Heart left ventricle (tissue), 16 donors: ENCODE results near the gene FREM1. TPM values are rescaled to one million over a fixed set of nuclear protein-coding genes. Genes with fewer than 3 reads are reported as not detected.

Source experiments
- ATAC-seq, 4 donors: fragments of 200-7000 bp; cut with Tn5 transposase; one replicate each; pipeline ENCODE4 v1.9.1; 2020 to 2022; ENCODE audit warnings: moderate library complexity in 4 of 4, mild to moderate bottlenecking in 3 of 4, moderate number of reproducible peaks in 1 of 4
- DNase-seq, 5 donors: peaks; one replicate each; pipeline ENCODE4 v3.0.0-alpha.2; 2020
- H3K27ac ChIP-seq, 12 donors: fragments of 200-600 bp; sonication (generic) in 4 of 12; one replicate each; pipeline versions ENCODE4 v1.5.0 to v1.8.0; 2016 to 2022; ENCODE audit warnings: mild to moderate bottlenecking in 2 of 12
- H3K27me3 ChIP-seq, 9 donors: fragments of 200-600 bp; sonication (generic) in 2 of 9; one replicate each; pipeline versions ENCODE4 v1.5.1 to v1.8.0; 2016 to 2022; ENCODE audit warnings: mild to moderate bottlenecking in 3 of 9
- H3K36me3 ChIP-seq, 9 donors: fragments of 200-600 bp; sonication (generic) in 2 of 9; one replicate each; pipeline versions ENCODE4 v1.5.0 to v1.8.0; 2018 to 2022; ENCODE audit warnings: mild to moderate bottlenecking in 2 of 9
- H3K4me1 ChIP-seq, 12 donors: fragments of 200-600 bp; sonication (generic) in 4 of 12; one replicate each; pipeline versions ENCODE4 v1.5.0 to v1.8.0; 2016 to 2022; ENCODE audit warnings: mild to moderate bottlenecking in 3 of 12
- H3K4me3 ChIP-seq, 12 donors: fragments of 200-600 bp; sonication (generic) in 4 of 12; one replicate each; pipeline versions ENCODE4 v1.5.0 to v1.8.0; 2017 to 2022; ENCODE audit warnings: mild to moderate bottlenecking in 9 of 12, moderate library complexity in 4 of 12
- H3K9me3 ChIP-seq, 12 donors: fragments of 200-600 bp; sonication (generic) in 4 of 12; one replicate each; pipeline versions ENCODE4 v1.5.0 to v1.8.0; 2016 to 2022; ENCODE audit warnings: mild to moderate bottlenecking in 1 of 12
- POLR2A ChIP-seq, 2 donors: fragments of 450-650 bp; IDR thresholded peaks; one replicate each; pipeline ENCODE4 v1.6.1; 2017; ENCODE audit warnings: antibody characterized with exemption in 2 of 2, mild to moderate bottlenecking in 2 of 2, moderate library complexity in 2 of 2
- WGBS, 4 donors: extraction: QIAGEN DNeasy Blood & Tissue Kit in 2 of 4; methylation state at CpG; one replicate each; pipeline versions ENCODE4 v1.1.5 to v1.1.7; 2013 to 2018; 5-methylcytosine and 5-hydroxymethylcytosine counted together
- intact Hi-C, 10 donors: fragments of 100-400 bp; cut with DNase I; formaldehyde crosslinking; loops; one replicate each; pipeline versions ENCODE4 v1.11.1 to v1.14.2; 2022
- polyA plus RNA-seq, 2 donors: library from polyadenylated mRNA; stranded (reverse); fragments of 200-250 nt; gene quantifications; one replicate each; pipeline ENCODE4 v1.2.3, GENCODE V29; 2013
- total RNA-seq, 9 donors: library from RNA; depleted of rRNA in 2 of 9; stranded (reverse); fragments of >200 nt in 2 of 9; fragmentation: NEBNext Ultra II Directional in 3 of 9; extraction: Animal tissue kit (Norgen Biotek cat#: 25700) in 3 of 9; gene quantifications; one replicate each; pipeline versions ENCODE4 v1.1.0 to v1.2.4, GENCODE V29; 2016 to 2023
- TF ChIP-seq, protein P1 (sequence below), 12 donors: fragments of 200-600 bp; sonication (generic) in 4 of 12; IDR thresholded peaks; one replicate each; pipeline versions ENCODE4 v1.5.0 to v1.8.0; 2018 to 2022; ENCODE audit warnings: antibody characterized with exemption in 12 of 12, mild to moderate bottlenecking in 5 of 12
- donor health status: ischemic (EF 13 %, LVEDD 7.1; RV severe dilation, severe dysfunction).
- donor health status: healthy with polysubstance abuse.
- donor health status: DM: no; HTN: yes; CAD: no.
- donor health status: DM: no; HTN: no; CAD: no.
- donor health status: ischemic (EF 25% LVEDD 6.9; RV normal size, moderate dysfunction).
- donor health status: ischemic (EF 25% LVEDD 5.7; RV mildly dilated, moderate dysfunction).
- donor health status: healthy.
- donor health status: DM: yes; HTN: yes; CAD: no.
- donor health status: ischemic (EF 35%, LVEDD 5.7; RV mildly dilated, moderate dysfunction).
- donor health status: nonischemic (EF 11% LVEDD 7.7; RV severe dilation, severe dysfunction).
- donor health status: DM: yes; HTN: yes; CAD: no.
- donor health status: PGD.
- donor health status: ischemic (EF 29% LVEDD 5.4; RV normal size, mild dysfunction).
- donor health status: nonischemic (EF 23%, LVEDD 6.1; RV moderate dilation, normal function).

The FREM1 gene
- total and polyA plus RNA-seq, 11 donors, result 0.29 to 6.5 (median 1.9) TPM

DNA sequence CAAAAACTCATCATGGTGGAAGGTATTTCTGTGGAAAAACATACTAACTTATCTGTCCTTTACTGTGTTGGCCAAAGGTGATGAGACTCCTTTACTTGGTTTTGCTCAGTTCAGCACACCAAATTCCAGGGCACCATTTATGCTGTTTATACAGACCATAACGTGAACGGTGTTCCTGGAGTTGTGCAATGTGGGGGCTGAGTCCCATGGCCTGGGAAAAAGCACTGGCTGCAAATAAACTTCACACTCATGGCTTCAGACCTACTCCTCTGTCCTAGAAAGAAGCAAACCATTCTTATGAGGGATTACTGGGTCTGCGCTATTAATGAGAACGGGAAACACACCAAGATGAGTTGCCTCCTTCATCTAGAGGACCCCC lies 10.4 kb downstream of the FREM1 start:
- no peaks in the 10 kb centered on the region for H3K27me3 ChIP-seq
- WGBS, 4 donors, result 82 to 89% (median 87%) methylated on average over 3 to 4 of the region's 4 CpGs
- H3K9me3 ChIP-seq, result no peaks in the 10 kb centered on the region
- DNase-seq (no peak), ATAC-seq (peak in 1 of 4 donors; percentile 74)
- intact Hi-C loops, result no loop called here
- peaks cover 0 to 12% (median 0%) of the 10 kb centered on the region in 12 donors for H3K4me1 ChIP-seq
- H3K36me3 ChIP-seq, result no peaks in the 10 kb centered on the region
- TF ChIP-seq, protein P1, sequence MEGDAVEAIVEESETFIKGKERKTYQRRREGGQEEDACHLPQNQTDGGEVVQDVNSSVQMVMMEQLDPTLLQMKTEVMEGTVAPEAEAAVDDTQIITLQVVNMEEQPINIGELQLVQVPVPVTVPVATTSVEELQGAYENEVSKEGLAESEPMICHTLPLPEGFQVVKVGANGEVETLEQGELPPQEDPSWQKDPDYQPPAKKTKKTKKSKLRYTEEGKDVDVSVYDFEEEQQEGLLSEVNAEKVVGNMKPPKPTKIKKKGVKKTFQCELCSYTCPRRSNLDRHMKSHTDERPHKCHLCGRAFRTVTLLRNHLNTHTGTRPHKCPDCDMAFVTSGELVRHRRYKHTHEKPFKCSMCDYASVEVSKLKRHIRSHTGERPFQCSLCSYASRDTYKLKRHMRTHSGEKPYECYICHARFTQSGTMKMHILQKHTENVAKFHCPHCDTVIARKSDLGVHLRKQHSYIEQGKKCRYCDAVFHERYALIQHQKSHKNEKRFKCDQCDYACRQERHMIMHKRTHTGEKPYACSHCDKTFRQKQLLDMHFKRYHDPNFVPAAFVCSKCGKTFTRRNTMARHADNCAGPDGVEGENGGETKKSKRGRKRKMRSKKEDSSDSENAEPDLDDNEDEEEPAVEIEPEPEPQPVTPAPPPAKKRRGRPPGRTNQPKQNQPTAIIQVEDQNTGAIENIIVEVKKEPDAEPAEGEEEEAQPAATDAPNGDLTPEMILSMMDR (IDR thresholded peaks at IDR 0.05), result no peak
- TF ChIP-seq POLR2A (IDR thresholded peaks at IDR 0.05), result no peak
- H3K27ac ChIP-seq, result peak overlapping the region in 1 of 12 donors; percentile 58
- peak overlapping the region in 1 of 12 donors; percentile 5 for H3K4me3 ChIP-seq

DNA sequence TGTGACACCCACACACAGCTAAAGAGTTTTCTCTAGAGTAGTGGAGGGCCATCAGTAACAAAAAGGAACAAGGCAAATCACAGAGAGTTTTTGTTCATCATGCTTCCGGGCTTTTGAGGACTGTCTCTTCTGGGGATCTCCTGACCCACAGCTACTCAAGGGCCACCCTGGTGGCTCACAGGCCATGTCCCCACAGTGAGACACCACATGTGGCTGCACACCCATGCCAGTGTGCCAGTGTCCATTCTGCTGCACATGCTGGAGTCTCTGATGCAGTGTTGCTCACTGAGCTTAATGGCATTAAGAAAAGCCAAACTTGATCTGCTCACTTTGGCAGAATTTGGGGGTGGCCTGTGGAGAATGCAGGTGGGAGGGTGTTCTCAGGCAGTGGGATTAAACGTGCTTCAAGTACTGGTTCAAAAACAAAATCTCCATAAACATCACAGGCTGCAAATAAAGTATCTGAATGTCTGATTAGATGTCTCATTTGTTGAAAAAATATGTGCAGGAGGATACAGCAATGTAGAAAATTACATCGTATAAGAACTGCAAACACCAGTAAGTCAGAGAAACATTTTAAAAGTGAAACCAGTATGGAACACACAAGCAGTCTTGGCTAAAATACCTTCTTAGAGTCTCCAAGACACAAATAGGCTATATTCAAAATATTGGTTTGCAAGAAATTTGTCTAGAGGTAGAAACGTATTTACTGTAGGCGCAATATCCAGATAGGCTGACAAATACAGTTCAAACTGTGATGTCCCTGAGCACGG lies 11.0 kb downstream of the FREM1 start:
- no peaks in the 10 kb centered on the region for H3K36me3 ChIP-seq
- H3K27ac ChIP-seq, result peak overlapping the region in 1 of 12 donors; percentile 58
- no peak for TF ChIP-seq POLR2A (IDR thresholded peaks at IDR 0.05)
- TF ChIP-seq, protein P1 (IDR thresholded peaks at IDR 0.05), result no peak
- ATAC-seq, result peak in 1 of 4 donors; percentile 34
- WGBS, 4 donors, result 72 to 82% (median 76%) methylated on average over 6 of the region's 6 CpGs
- peaks cover 0 to 10% (median 0%) of the 10 kb centered on the region in 12 donors for H3K4me1 ChIP-seq
- no peaks in the 10 kb centered on the region for H3K27me3 ChIP-seq
- H3K4me3 ChIP-seq, result peak overlapping the region in 1 of 12 donors; percentile 5
- no peaks in the 10 kb centered on the region for H3K9me3 ChIP-seq
- intact Hi-C loops, result no loop called here
- no peak for DNase-seq

DNA sequence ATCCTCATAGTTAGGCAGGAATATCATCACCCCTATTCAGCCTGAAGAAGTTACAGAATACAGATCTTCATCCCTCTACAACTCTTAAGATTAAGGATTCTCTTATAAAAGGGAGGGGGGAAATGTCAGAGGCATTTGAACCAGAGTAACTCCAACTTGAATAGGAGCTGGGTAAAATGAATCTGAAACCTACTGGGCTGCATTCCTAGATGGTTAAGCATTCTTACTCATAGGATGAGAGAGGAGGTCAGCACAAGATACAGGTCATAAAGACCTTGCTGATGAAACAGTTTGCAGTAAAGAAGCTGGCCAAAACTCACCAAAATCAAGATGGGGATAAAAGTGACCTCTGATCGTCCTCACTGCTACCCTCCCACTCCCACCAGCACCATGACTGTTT lies 14.4 kb downstream of the FREM1 start:
- TF ChIP-seq, protein P1 (IDR thresholded peaks at IDR 0.05), result no peak
- TF ChIP-seq POLR2A (IDR thresholded peaks at IDR 0.05), result no peak
- no peak for DNase-seq
- no peak overlapping the region for H3K4me3 ChIP-seq
- no peaks in the 10 kb centered on the region for H3K9me3 ChIP-seq
- 53 to 82% (median 81%) methylated on average over 1 of the region's 1 CpG for WGBS, 4 donors
- H3K4me1 ChIP-seq, result peaks cover 0 to 4% (median 0%) of the 10 kb centered on the region in 12 donors
- no peak for ATAC-seq
- no peaks in the 10 kb centered on the region for H3K27me3 ChIP-seq
- H3K36me3 ChIP-seq, result no peaks in the 10 kb centered on the region
- intact Hi-C loops, result no loop called here
- no peak overlapping the region for H3K27ac ChIP-seq

DNA sequence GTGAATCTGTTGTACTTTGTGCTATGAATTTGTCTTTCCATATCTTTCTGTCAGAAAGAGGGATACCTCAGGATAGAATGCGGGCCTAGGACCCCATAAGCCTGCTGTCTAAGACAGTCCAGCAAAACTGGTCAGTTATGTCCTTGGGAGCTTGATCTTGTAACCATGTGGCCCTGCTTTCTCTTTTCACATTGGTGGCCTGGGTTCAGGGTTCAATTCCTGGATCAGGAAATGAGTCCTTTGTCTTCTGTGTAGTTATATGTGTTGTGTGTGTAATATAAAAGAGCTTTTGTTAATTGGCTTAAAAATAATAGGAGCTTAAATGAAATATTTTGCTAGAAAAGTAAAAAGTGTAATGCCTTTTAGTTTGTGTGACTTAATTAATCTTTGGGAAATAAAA lies 16.9 kb downstream of the FREM1 start:
- Histone ChIP-seq H3K36me3 (no peaks in the 10 kb centered on the region), H3K4me3 (no peak overlapping the region), H3K27ac (no peak overlapping the region), H3K9me3 (no peaks in the 10 kb centered on the region), H3K4me1 (no peaks in the 10 kb centered on the region), H3K27me3 (no peaks in the 10 kb centered on the region)
- intact Hi-C loops, result no loop called here
- ATAC-seq (no peak), DNase-seq (no peak)
- WGBS, 4 donors, result 95 to 97% (median 96%) methylated on average over 1 of the region's 1 CpG
- TF ChIP-seq, protein P1 (IDR thresholded peaks at IDR 0.05), result no peak
- TF ChIP-seq POLR2A (IDR thresholded peaks at IDR 0.05), result no peak
